Glomerular visceral epithelial cell (primary cell): ENCODE measurements around the gene FRMD5.

Experiments used
- DNase-seq: peaks from one replicate; pipeline ENCODE4 v3.0.0-alpha.2; 2016; ENCODE audit errors: extremely low spot score

The FRMD5 gene

GRCh38 chr15:43927203-43927602 lies 267.9 kb downstream of the FRMD5 start:
- no peak for DNase-seq

GRCh38 chr15:43923553-43923952 lies 271.5 kb downstream of the FRMD5 start:
- DNase-seq: no peak

- DNase-seq: no peak
These were observed 273.1 kb downstream of the FRMD5 start for GRCh38 chr15:43922021-43922420.

- no peak for DNase-seq
These were observed 274.3 kb downstream of the FRMD5 start for GRCh38 chr15:43920815-43921214.

- no peak for DNase-seq
These were observed 274.8 kb downstream of the FRMD5 start for GRCh38 chr15:43920254-43920600.

- no peak for DNase-seq
These were observed 275.4 kb downstream of the FRMD5 start for GRCh38 chr15:43919540-43920253.

- DNase-seq: no peak
These were observed 276.4 kb downstream of the FRMD5 start for GRCh38 chr15:43918717-43919116.

- no peak for DNase-seq
These were observed 278.8 kb downstream of the FRMD5 start for GRCh38 chr15:43916326-43916660.

- no peak for DNase-seq
These were observed 279.3 kb downstream of the FRMD5 start for GRCh38 chr15:43915631-43916325.

GRCh38 chr15:43913941-43914340 lies 281.1 kb downstream of the FRMD5 start:
- DNase-seq: no peak

GRCh38 chr15:43913026-43913780 lies 281.9 kb downstream of the FRMD5 start:
- peak; percentile 97 for DNase-seq

- no peak for DNase-seq
These were observed 282.9 kb downstream of the FRMD5 start for GRCh38 chr15:43912208-43912607.

- DNase-seq: peak; percentile 92
These were observed 283.8 kb downstream of the FRMD5 start for GRCh38 chr15:43911235-43911781.

- DNase-seq: no peak
These were observed 286.5 kb downstream of the FRMD5 start for GRCh38 chr15:43908516-43909050.

GRCh38 chr15:43905755-43906154 lies 289.3 kb downstream of the FRMD5 start:
- DNase-seq: no peak

GRCh38 chr15:43903864-43904290 lies 291.2 kb downstream of the FRMD5 start:
- peak; percentile 73 for DNase-seq

GRCh38 chr15:43901495-43901894 lies 293.6 kb downstream of the FRMD5 start:
- DNase-seq: no peak

- DNase-seq: no peak
These were observed 294.1 kb downstream of the FRMD5 start for GRCh38 chr15:43900996-43901395.

- no peak for DNase-seq
These were observed 295.1 kb downstream of the FRMD5 start for GRCh38 chr15:43899928-43900327.

GRCh38 chr15:43898891-43899290 lies 296.2 kb downstream of the FRMD5 start:
- DNase-seq: no peak

GRCh38 chr15:43896543-43896942 lies 298.5 kb downstream of the FRMD5 start:
- no peak for DNase-seq

- DNase-seq: no peak
These were observed 299.5 kb downstream of the FRMD5 start for GRCh38 chr15:43895586-43895985.
